Tibial artery (tissue), 4 donors: ENCODE measurements around the gene USP19.

Experiments
- DNase-seq, 2 donors: peaks; one replicate each; pipeline ENCODE4 v3.0.0-alpha.2; 2019
- H3K27ac ChIP-seq, 2 donors: fragments of 200-600 bp; sonication (generic) in 1 of 2; 1 replicate in 1 of 2; 2 replicates in 1 of 2; pipeline ENCODE4 v1.5.1; 2018 to 2019; ENCODE audit warnings: mild to moderate bottlenecking in 1 of 2
- H3K27me3 ChIP-seq, 2 donors: fragments of 200-600 bp; sonication (generic) in 1 of 2; one replicate each; pipeline versions ENCODE4 v1.5.1 to v1.6.0; 2016 to 2019
- H3K36me3 ChIP-seq, 3 donors: fragments of 200-600 bp; sonication (generic) in 2 of 3; one replicate each; pipeline ENCODE4 v1.5.1; 2016 to 2019; ENCODE audit warnings: mild to moderate bottlenecking in 2 of 3
- H3K4me1 ChIP-seq, 4 donors: fragments of 200-600 bp; sonication (generic) in 2 of 4; 1 replicate in 3 of 4; 2 replicates in 1 of 4; pipeline ENCODE4 v1.5.1; 2016 to 2019
- H3K4me3 ChIP-seq, 2 donors: fragments of 200-600 bp; sonication (generic) in 1 of 2; 1 replicate in 1 of 2; 2 replicates in 1 of 2; pipeline ENCODE4 v1.5.1; 2018 to 2019; ENCODE audit warnings: mild to moderate bottlenecking in 2 of 2
- H3K9me3 ChIP-seq, 3 donors: fragments of 200-600 bp; sonication (generic) in 1 of 3; one replicate each; pipeline ENCODE4 v1.5.1; 2016 to 2019
- CTCF ChIP-seq, 2 experiments: fragments of 200-600 bp in 1 of 2; fragments of 450-650 bp in 1 of 2; IDR thresholded peaks; one replicate each; pipeline ENCODE4 v1.5.1; 2017 to 2019; ENCODE audit warnings: antibody characterized with exemption in 2 of 2, mild to moderate bottlenecking in 1 of 2, moderate library complexity in 1 of 2
- intact Hi-C: fragments of 100-400 bp; cut with DNase I; formaldehyde crosslinking; loops from one replicate; pipeline ENCODE4 v1.15.0; 2023; ENCODE audit warnings: low total_unique reads

The USP19 gene

GRCh38 chr3:49140080-49140479, 19.5 kb upstream of the USP19 start:
- intact Hi-C loops: no loop called here
- Histone ChIP-seq H3K9me3 (no peaks in the 10 kb centered on the region), H3K4me1 (peaks cover 0 to under 1% (median 0%) of the 10 kb centered on the region in 4 donors), H3K36me3 (no peaks in the 10 kb centered on the region), H3K27me3 (peaks cover 0 to 4% of the 10 kb centered on the region in 2 donors), H3K4me3 (no peak overlapping the region), H3K27ac (no peak overlapping the region)
- DNase-seq: no peak
- no peak for TF ChIP-seq CTCF (IDR thresholded peaks at IDR 0.05)

DNA sequence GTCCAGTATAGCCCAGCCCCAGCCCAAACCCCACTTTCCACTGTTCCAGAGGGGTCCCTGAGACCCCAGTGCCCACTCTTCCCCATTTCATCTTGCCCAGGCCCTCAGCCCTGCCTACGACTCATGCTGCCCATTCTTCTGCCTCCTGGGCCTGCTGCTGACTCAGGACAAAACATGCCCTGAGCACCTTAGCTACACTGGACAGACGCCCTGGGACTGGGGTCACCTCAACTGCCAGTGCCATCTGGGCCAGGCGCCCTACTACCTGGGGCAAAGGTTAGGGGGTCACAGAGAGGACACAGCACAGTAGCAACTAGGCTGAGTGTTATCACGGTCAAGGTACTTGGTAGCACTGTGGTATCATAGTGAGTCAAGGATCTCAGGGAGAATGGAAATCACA, 14.9 kb upstream of the USP19 start:
- Histone ChIP-seq H3K9me3 (no peaks in the 10 kb centered on the region), H3K27me3 (peaks cover 0 to 4% of the 10 kb centered on the region in 2 donors), H3K27ac (no peak overlapping the region), H3K4me3 (no peak overlapping the region), H3K4me1 (peaks cover 0 to 37% (median 26%) of the 10 kb centered on the region in 4 donors), H3K36me3 (peaks cover 4 to 13% (median 6%) of the 10 kb centered on the region in 3 donors)
- intact Hi-C loops: no loop called here
- DNase-seq: no peak
- TF ChIP-seq CTCF (IDR thresholded peaks at IDR 0.05): no peak

DNA sequence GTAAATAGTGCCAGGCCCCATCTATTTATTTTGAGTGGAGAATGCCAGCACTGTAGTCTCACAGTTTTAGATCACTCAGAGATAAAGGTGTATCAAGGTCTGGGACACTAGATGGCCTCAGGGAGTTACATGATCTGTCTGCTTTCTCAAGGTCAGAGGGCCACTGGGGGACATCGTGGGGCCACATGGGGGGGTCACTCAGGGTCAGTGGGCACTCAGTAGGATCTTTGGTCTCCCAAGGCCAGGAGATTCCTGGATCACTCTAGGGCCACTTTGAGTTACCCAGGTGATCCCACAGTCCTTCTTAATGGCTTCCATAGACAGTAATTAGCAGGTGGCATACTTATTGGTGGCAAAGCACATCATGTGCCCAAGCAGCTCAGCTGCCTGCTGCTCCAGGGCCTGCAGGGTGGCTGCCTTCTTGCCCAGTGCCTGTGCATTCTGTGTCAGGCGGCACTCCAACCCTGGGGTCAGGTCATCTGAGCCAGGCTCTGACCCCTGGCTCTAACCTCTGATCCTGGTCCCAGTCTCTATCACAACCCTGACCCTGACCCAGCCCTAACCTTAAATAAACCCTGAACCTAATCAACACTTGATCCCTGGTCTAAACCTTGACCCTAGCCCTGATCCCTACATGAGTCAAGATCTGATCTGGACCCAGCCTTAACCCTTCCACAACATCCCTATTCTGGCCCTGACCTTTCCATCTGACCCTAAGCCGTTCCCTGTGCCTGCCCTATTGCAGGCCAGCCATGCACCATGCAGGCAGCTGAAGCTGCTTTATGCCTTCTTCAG, 14.0 kb upstream of the USP19 start:
- intact Hi-C loops: loop anchor here (5.0 kb wide), 1 partner anchor 37 kb away; no protein-coding TSS in a partner anchor

GRCh38 chr3:49133226-49133951, 12.8 kb upstream of the USP19 start:
- no peak for TF ChIP-seq CTCF (IDR thresholded peaks at IDR 0.05)
- peaks cover 0 to 51% (median 37%) of the 10 kb centered on the region in 4 donors for H3K4me1 ChIP-seq
- H3K4me3 ChIP-seq: peak overlapping the region; percentile 72 to 78
- H3K27ac ChIP-seq: peak overlapping the region; percentile 92 to 93
- H3K27me3 ChIP-seq: peaks cover 0 to 4% of the 10 kb centered on the region in 2 donors
- no peaks in the 10 kb centered on the region for H3K9me3 ChIP-seq
- intact Hi-C loops: loop anchor here (5.0 kb wide), 1 partner anchor 36 kb away; no protein-coding TSS in a partner anchor
- DNase-seq: peak; percentile 90 to 94
- H3K36me3 ChIP-seq: peaks cover 24 to 34% (median 25%) of the 10 kb centered on the region in 3 donors

More for the DNA sequence above, 14.0 kb upstream of the USP19 start:
- TF ChIP-seq CTCF (IDR thresholded peaks at IDR 0.05): no peak
- peaks cover 0 to 4% of the 10 kb centered on the region in 2 donors for H3K27me3 ChIP-seq
- peak overlapping the region in 1 of 2 donors; percentile 78 for H3K4me3 ChIP-seq
- no peak for DNase-seq
- H3K36me3 ChIP-seq: peaks cover 12 to 21% (median 12%) of the 10 kb centered on the region in 3 donors
- no peaks in the 10 kb centered on the region for H3K9me3 ChIP-seq
- H3K4me1 ChIP-seq: peaks cover 0 to 45% (median 34%) of the 10 kb centered on the region in 4 donors
- peak overlapping the region; percentile 92 to 93 for H3K27ac ChIP-seq

DNA sequence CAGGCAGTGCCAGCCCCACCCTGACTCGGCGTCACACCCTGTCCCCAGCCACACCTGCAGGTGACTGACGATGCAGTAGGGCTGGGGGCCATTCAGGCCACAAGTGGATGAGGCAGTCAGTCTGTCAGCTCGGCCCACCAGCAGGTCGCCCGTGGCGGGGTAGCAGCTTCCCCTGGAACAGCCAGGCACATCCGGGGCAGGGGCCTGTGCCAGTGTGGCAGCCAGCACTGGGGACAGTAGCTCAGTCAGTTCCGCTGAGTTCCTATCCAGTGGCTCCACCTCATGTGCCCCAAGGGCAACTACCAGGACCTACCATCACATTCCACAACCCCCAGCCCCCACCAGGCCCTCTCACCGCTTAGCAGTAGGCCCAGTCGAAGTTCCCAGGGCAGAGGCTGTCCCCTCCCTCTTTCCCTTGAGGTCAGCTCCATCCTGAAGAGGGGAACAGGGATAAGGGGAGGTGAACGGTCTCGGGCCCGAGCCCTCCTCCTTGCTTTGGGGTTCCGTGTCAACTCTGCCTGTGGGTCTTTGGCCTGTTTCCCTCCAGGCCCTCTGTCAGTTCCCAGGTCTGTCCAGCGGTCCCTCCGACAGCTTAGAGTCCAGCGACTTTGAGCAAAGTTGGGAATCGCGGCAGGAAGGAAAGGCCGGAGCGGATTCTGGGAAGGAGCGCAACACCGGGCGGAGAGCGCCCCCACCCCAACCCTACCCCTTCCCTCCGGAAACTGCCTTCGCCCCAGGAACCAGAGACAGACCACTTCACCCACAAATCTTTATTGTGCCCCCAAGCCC, 12.0 kb upstream of the USP19 start, which contains the start of gene LAMB2:
TSS of gene LAMB2 (minus strand) at position 614 of the 789 bp plus-strand sequence. CDS start at position 431, 183 bp downstream.
- peak; percentile 65 to 89 for DNase-seq
- TF ChIP-seq CTCF (IDR thresholded peaks at IDR 0.05): no peak
- Histone ChIP-seq H3K4me3 (peak within 1 kb of the TSS; percentile 72 to 78), H3K27ac (peak within 1 kb of the TSS; percentile 92 to 93), H3K4me1 (peaks cover 0 to 51% (median 37%) of the 10 kb centered on the region in 4 donors), H3K36me3 (peaks cover 30 to 41% (median 32%) of the 10 kb centered on the region in 3 donors), H3K27me3 (peaks cover 0 to under 1% of the 10 kb centered on the region in 2 donors), H3K9me3 (no peaks in the 10 kb centered on the region)
- intact Hi-C loops: loop anchor here (5.0 kb wide), 1 partner anchor 35 kb away; no protein-coding TSS in a partner anchor
